PFSK-1 (cell line): ENCODE measurements around the gene IMPG1.

Experiments used
- REST ChIP-seq, 2 experiments: IDR thresholded peaks; 2 replicates each; pipeline versions ENCODE4 v1.6.1 to v1.8.0; 2011 to 2012; ENCODE audit warnings: low read depth in 2 of 2, low read length in 2 of 2, control low read depth in 1 of 2, inconsistent platforms in 1 of 2, mild to moderate bottlenecking in 1 of 2, moderate library complexity in 1 of 2; ENCODE audit not compliant: insufficient read depth in 1 of 2
- SIN3A ChIP-seq: IDR thresholded peaks from 2 replicates; pipeline ENCODE4 v1.6.1; 2012; ENCODE audit warnings: mild to moderate bottlenecking, low read length, moderate library complexity, borderline replicate concordance; ENCODE audit not compliant: insufficient read depth
- TAF1 ChIP-seq: IDR thresholded peaks from 2 replicates; pipeline ENCODE4 v1.6.1; 2012; ENCODE audit warnings: low read length, control low read depth, borderline replicate concordance; ENCODE audit not compliant: insufficient read depth

- TF ChIP-seq SIN3A (no peak), REST (IDR thresholded peaks at IDR 0.05; ENCODE audit: insufficient read depth in 1 of 2, low read depth in 2 of 2, low read length in 2 of 2) (no peak), TAF1 (no peak)
These were observed 79.0 kb downstream of the IMPG1 start for GRCh38 chr6:75993236-75994162.
